ENCODE measurements around the gene MBTPS1. TPM values are rescaled to one million over a fixed set of nuclear protein-coding genes. Genes with fewer than 3 reads are reported as not detected.

Gene MBTPS1
- total RNA-seq, 1 experiment from 2014 or later: 46.9 TPM

- TF ChIP-seq MYBL2 (CRISPR knock-in tag; IDR thresholded peaks at IDR 0.05): no peak
These were observed 13.1 kb downstream of the MBTPS1 start (continued) for GRCh38 chr16:84103678-84104077.

- Mint-ChIP-seq H3K4me1 (peaks cover 7% of the 10 kb centered on the region), H3K4me3 (no peak overlapping the region), H3K27ac (no peak overlapping the region), H3K27me3 (ENCODE audit: low read depth) (no peaks in the 10 kb centered on the region), H3K9me3 (no peaks in the 10 kb centered on the region), H3K36me3 (peaks cover 28% of the 10 kb centered on the region)
- ChIA-PET CTCF (interaction anchor here (0.7 to 1.4 kb wide), 2 partner anchors 18 to 172 kb away, joined by 4 to 6 read pairs; partner anchors contain the start of gene MBTPS1), POLR2A (no interaction called here)
- no peak for DNase-seq (ENCODE audit: low spot score)
- ATAC-seq: no peak
- TF ChIP-seq, protein P1, sequence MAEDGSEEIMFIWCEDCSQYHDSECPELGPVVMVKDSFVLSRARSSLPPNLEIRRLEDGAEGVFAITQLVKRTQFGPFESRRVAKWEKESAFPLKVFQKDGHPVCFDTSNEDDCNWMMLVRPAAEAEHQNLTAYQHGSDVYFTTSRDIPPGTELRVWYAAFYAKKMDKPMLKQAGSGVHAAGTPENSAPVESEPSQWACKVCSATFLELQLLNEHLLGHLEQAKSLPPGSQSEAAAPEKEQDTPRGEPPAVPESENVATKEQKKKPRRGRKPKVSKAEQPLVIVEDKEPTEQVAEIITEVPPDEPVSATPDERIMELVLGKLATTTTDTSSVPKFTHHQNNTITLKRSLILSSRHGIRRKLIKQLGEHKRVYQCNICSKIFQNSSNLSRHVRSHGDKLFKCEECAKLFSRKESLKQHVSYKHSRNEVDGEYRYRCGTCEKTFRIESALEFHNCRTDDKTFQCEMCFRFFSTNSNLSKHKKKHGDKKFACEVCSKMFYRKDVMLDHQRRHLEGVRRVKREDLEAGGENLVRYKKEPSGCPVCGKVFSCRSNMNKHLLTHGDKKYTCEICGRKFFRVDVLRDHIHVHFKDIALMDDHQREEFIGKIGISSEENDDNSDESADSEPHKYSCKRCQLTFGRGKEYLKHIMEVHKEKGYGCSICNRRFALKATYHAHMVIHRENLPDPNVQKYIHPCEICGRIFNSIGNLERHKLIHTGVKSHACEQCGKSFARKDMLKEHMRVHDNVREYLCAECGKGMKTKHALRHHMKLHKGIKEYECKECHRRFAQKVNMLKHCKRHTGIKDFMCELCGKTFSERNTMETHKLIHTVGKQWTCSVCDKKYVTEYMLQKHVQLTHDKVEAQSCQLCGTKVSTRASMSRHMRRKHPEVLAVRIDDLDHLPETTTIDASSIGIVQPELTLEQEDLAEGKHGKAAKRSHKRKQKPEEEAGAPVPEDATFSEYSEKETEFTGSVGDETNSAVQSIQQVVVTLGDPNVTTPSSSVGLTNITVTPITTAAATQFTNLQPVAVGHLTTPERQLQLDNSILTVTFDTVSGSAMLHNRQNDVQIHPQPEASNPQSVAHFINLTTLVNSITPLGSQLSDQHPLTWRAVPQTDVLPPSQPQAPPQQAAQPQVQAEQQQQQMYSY (CRISPR knock-in tag; IDR thresholded peaks at IDR 0.05): no peak
- TF ChIP-seq, protein P2, sequence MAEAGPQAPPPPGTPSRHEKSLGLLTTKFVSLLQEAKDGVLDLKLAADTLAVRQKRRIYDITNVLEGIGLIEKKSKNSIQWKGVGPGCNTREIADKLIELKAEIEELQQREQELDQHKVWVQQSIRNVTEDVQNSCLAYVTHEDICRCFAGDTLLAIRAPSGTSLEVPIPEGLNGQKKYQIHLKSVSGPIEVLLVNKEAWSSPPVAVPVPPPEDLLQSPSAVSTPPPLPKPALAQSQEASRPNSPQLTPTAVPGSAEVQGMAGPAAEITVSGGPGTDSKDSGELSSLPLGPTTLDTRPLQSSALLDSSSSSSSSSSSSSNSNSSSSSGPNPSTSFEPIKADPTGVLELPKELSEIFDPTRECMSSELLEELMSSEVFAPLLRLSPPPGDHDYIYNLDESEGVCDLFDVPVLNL (CRISPR knock-in tag; IDR thresholded peaks at IDR 0.05; ENCODE audit: borderline replicate concordance, low read depth): no peak
These were observed 17.8 kb downstream of the MBTPS1 start for GRCh38 chr16:84098939-84099338.

- ATAC-seq: no peak
- POLR2A ChIA-PET: no interaction called here
- no peak overlapping the region for H3K27ac Mint-ChIP-seq
- no peaks in the 10 kb centered on the region for H3K27me3 Mint-ChIP-seq (ENCODE audit: low read depth)
- no peak overlapping the region for H3K4me3 Mint-ChIP-seq
- H3K4me1 Mint-ChIP-seq: no peaks in the 10 kb centered on the region
- TF ChIP-seq USF1 (CRISPR knock-in tag; IDR thresholded peaks at IDR 0.05) (no peak), GABPB1 (CRISPR knock-in tag; IDR thresholded peaks at IDR 0.05) (peak; percentile 37; the same call in 1 of the 2 replicates)
- CTCF ChIA-PET: interaction anchor here (0.8 kb wide), 1 partner anchor 90 kb away, joined by 3 read pairs; the partner anchor contains the start of gene TAF1C
- DNase-seq (ENCODE audit: low spot score): no peak
- no peaks in the 10 kb centered on the region for H3K9me3 Mint-ChIP-seq
- H3K36me3 Mint-ChIP-seq: peaks cover 46% of the 10 kb centered on the region
These were observed 20.2 kb downstream of the MBTPS1 start for GRCh38 chr16:84096447-84097005.

GRCh38 chr16:84095466-84095865 is 21.3 kb downstream of the MBTPS1 start:
- H3K27ac Mint-ChIP-seq: no peak overlapping the region
- TF ChIP-seq ELF4 (CRISPR knock-in tag; IDR thresholded peaks at IDR 0.05; ENCODE audit: low read depth) (no peak), RORB (CRISPR knock-in tag; IDR thresholded peaks at IDR 0.05) (no peak), JAZF1 (CRISPR knock-in tag; IDR thresholded peaks at IDR 0.05) (no peak), IRF2 (CRISPR knock-in tag; IDR thresholded peaks at IDR 0.05; ENCODE audit: borderline replicate concordance, low read depth) (no peak), ZNF138 (CRISPR knock-in tag; conservative IDR thresholded peaks at IDR 0.05) (no peak), GTF2I (CRISPR knock-in tag; conservative IDR thresholded peaks at IDR 0.05) (no peak), ATF3 (CRISPR knock-in tag; conservative IDR thresholded peaks at IDR 0.05) (no peak), NR1H2 (CRISPR knock-in tag; IDR thresholded peaks at IDR 0.05) (no peak), TP53 (CRISPR knock-in tag; IDR thresholded peaks at IDR 0.05) (no peak)
- TF ChIP-seq, protein P3, sequence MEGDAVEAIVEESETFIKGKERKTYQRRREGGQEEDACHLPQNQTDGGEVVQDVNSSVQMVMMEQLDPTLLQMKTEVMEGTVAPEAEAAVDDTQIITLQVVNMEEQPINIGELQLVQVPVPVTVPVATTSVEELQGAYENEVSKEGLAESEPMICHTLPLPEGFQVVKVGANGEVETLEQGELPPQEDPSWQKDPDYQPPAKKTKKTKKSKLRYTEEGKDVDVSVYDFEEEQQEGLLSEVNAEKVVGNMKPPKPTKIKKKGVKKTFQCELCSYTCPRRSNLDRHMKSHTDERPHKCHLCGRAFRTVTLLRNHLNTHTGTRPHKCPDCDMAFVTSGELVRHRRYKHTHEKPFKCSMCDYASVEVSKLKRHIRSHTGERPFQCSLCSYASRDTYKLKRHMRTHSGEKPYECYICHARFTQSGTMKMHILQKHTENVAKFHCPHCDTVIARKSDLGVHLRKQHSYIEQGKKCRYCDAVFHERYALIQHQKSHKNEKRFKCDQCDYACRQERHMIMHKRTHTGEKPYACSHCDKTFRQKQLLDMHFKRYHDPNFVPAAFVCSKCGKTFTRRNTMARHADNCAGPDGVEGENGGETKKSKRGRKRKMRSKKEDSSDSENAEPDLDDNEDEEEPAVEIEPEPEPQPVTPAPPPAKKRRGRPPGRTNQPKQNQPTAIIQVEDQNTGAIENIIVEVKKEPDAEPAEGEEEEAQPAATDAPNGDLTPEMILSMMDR (IDR thresholded peaks at IDR 0.05): no peak
- TF ChIP-seq, protein P4, sequence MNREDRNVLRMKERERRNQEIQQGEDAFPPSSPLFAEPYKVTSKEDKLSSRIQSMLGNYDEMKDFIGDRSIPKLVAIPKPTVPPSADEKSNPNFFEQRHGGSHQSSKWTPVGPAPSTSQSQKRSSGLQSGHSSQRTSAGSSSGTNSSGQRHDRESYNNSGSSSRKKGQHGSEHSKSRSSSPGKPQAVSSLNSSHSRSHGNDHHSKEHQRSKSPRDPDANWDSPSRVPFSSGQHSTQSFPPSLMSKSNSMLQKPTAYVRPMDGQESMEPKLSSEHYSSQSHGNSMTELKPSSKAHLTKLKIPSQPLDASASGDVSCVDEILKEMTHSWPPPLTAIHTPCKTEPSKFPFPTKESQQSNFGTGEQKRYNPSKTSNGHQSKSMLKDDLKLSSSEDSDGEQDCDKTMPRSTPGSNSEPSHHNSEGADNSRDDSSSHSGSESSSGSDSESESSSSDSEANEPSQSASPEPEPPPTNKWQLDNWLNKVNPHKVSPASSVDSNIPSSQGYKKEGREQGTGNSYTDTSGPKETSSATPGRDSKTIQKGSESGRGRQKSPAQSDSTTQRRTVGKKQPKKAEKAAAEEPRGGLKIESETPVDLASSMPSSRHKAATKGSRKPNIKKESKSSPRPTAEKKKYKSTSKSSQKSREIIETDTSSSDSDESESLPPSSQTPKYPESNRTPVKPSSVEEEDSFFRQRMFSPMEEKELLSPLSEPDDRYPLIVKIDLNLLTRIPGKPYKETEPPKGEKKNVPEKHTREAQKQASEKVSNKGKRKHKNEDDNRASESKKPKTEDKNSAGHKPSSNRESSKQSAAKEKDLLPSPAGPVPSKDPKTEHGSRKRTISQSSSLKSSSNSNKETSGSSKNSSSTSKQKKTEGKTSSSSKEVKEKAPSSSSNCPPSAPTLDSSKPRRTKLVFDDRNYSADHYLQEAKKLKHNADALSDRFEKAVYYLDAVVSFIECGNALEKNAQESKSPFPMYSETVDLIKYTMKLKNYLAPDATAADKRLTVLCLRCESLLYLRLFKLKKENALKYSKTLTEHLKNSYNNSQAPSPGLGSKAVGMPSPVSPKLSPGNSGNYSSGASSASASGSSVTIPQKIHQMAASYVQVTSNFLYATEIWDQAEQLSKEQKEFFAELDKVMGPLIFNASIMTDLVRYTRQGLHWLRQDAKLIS (CRISPR knock-in tag; IDR thresholded peaks at IDR 0.05; ENCODE audit: borderline replicate concordance): no peak
- TF ChIP-seq, protein P5, sequence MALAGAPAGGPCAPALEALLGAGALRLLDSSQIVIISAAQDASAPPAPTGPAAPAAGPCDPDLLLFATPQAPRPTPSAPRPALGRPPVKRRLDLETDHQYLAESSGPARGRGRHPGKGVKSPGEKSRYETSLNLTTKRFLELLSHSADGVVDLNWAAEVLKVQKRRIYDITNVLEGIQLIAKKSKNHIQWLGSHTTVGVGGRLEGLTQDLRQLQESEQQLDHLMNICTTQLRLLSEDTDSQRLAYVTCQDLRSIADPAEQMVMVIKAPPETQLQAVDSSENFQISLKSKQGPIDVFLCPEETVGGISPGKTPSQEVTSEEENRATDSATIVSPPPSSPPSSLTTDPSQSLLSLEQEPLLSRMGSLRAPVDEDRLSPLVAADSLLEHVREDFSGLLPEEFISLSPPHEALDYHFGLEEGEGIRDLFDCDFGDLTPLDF (CRISPR knock-in tag; IDR thresholded peaks at IDR 0.05): no peak

More at GRCh38 chr16:84095466-84095865, 21.3 kb downstream of the MBTPS1 start:
- Mint-ChIP-seq H3K4me1 (no peaks in the 10 kb centered on the region), H3K4me3 (no peak overlapping the region), H3K9me3 (no peaks in the 10 kb centered on the region), H3K36me3 (peaks cover 55% of the 10 kb centered on the region), H3K27me3 (ENCODE audit: low read depth) (no peaks in the 10 kb centered on the region)
- no peak for DNase-seq (ENCODE audit: low spot score)
- ChIA-PET CTCF (no interaction called here), POLR2A (no interaction called here)
- no peak for ATAC-seq
